ENCODE data around the gene MKRN3.

GRCh38 chr15:23566651-23567050, 1.2 kb downstream of the MKRN3 start:
- TF ChIP-seq EP300 (conservative IDR thresholded peaks at IDR 0.05; ENCODE audit: poor library complexity, severe bottlenecking) (no peak), CTCF (IDR thresholded peaks at IDR 0.05; ENCODE audit: poor library complexity, severe bottlenecking) (no peak), POLR2AphosphoS5 (IDR thresholded peaks at IDR 0.05) (no peak), EZH2 (IDR thresholded peaks at IDR 0.05; ENCODE audit: borderline replicate concordance, insufficient read depth, low read length, poor library complexity, severe bottlenecking) (no peak), SMC3 (conservative IDR thresholded peaks at IDR 0.05; ENCODE audit: poor library complexity) (no peak), TAF1 (IDR thresholded peaks at IDR 0.05; ENCODE audit: low read depth) (no peak), REST (IDR thresholded peaks at IDR 0.05; ENCODE audit: borderline replicate concordance) (no peak), RAD21 (conservative IDR thresholded peaks at IDR 0.05) (no peak), MXI1 (conservative IDR thresholded peaks at IDR 0.05; ENCODE audit: poor library complexity, severe bottlenecking) (no peak)

All from neural cell (in vitro differentiated cells).